Mesothelial cell of epicardium (in vitro differentiated cells): ENCODE measurements around the gene TCL1B. TPM values are rescaled to one million over a fixed set of nuclear protein-coding genes. Genes with fewer than 3 reads are reported as not detected.

Experiments used
- DNase-seq, 2 experiments: peaks; one replicate each; pipeline ENCODE4 v3.0.0; 2021; ENCODE audit warnings: low spot score in 2 of 2; ENCODE audit not compliant: unreplicated experiment in 2 of 2
- H3K27ac Mint-ChIP-seq: 2 replicates; pipeline ENCODE4 v1.8.0; 2021; ENCODE audit warnings: mixed read lengths
- H3K27me3 Mint-ChIP-seq: 2 replicates; pipeline ENCODE4 v1.8.0; 2021; ENCODE audit warnings: low read depth, mixed read lengths
- H3K36me3 Mint-ChIP-seq: 2 replicates; pipeline ENCODE4 v1.8.0; 2021; ENCODE audit warnings: mixed read lengths
- H3K4me1 Mint-ChIP-seq: 2 replicates; pipeline ENCODE4 v1.8.0; 2021; ENCODE audit warnings: mixed read lengths
- H3K4me3 Mint-ChIP-seq: 2 replicates; pipeline ENCODE4 v1.8.0; 2021; ENCODE audit warnings: mild to moderate bottlenecking, moderate library complexity, mixed read lengths
- H3K9me3 Mint-ChIP-seq: 2 replicates; pipeline ENCODE4 v1.8.0; 2021; ENCODE audit warnings: mixed read lengths
- total RNA-seq: library from RNA; stranded (reverse); gene quantifications from 3 replicates; pipeline ENCODE4 v1.2.1, GENCODE V29; 2021
- TF ChIP-seq, protein P1 (sequence below): fragments of 200-600 bp; sonication (generic); IDR thresholded peaks from one replicate; pipeline ENCODE4 v1.5.0; 2021; ENCODE audit warnings: antibody characterized with exemption; ENCODE audit not compliant: unreplicated experiment

The TCL1B gene
- total RNA-seq, 1 donor from 2014 or later = not detected

DNA sequence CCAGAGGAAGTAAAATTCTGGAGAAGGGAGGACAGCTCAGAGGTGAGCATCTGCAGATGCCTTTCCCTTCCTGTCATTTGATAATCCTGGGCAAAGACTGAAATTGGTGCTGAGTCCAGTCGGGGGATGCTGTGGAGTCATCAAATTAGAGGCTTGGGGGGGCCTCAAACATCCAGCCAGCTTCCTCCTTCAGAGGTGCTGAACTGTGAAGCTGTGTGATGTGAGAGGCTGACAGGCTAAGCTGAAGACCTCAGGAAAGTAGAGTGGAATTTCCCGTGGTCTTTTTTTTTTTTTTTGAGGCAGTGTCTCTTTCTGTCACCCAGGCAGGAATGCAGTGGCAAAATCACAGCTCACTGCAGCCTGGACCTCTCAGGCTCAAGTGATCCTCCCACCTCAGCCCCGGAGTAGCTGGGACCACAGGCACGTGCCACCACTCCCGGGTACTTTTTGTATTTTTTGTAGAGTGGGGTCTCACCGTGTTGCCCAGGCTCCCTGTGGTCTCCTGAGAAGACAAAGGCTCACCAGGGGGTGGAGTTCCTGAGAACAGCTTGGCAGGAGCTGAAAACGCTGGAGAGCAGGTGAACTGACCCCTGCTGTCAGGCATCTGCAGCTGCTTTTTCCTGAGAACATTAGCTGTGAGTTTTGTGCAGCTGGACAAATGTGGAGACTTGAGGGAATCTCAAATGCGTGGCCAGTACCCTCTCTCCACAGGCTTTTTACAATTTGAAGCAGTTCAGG lies 6.1 kb upstream of the TCL1B start:
- H3K27me3 Mint-ChIP-seq = peaks cover 17% of the 10 kb centered on the region
- no peak overlapping the region for H3K4me3 Mint-ChIP-seq
- no peak for DNase-seq
- H3K4me1 Mint-ChIP-seq = peaks cover 8% of the 10 kb centered on the region
- H3K9me3 Mint-ChIP-seq = peaks cover 23% of the 10 kb centered on the region
- H3K36me3 Mint-ChIP-seq = no peaks in the 10 kb centered on the region
- TF ChIP-seq, protein P1, sequence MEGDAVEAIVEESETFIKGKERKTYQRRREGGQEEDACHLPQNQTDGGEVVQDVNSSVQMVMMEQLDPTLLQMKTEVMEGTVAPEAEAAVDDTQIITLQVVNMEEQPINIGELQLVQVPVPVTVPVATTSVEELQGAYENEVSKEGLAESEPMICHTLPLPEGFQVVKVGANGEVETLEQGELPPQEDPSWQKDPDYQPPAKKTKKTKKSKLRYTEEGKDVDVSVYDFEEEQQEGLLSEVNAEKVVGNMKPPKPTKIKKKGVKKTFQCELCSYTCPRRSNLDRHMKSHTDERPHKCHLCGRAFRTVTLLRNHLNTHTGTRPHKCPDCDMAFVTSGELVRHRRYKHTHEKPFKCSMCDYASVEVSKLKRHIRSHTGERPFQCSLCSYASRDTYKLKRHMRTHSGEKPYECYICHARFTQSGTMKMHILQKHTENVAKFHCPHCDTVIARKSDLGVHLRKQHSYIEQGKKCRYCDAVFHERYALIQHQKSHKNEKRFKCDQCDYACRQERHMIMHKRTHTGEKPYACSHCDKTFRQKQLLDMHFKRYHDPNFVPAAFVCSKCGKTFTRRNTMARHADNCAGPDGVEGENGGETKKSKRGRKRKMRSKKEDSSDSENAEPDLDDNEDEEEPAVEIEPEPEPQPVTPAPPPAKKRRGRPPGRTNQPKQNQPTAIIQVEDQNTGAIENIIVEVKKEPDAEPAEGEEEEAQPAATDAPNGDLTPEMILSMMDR = no peak
- H3K27ac Mint-ChIP-seq = no peak overlapping the region

- DNase-seq = no peak
- H3K36me3 Mint-ChIP-seq = no peaks in the 10 kb centered on the region
- H3K9me3 Mint-ChIP-seq = peaks cover 14% of the 10 kb centered on the region
Observed at GRCh38 chr14:95681153-95681552, 5.1 kb upstream of the TCL1B start.

DNA sequence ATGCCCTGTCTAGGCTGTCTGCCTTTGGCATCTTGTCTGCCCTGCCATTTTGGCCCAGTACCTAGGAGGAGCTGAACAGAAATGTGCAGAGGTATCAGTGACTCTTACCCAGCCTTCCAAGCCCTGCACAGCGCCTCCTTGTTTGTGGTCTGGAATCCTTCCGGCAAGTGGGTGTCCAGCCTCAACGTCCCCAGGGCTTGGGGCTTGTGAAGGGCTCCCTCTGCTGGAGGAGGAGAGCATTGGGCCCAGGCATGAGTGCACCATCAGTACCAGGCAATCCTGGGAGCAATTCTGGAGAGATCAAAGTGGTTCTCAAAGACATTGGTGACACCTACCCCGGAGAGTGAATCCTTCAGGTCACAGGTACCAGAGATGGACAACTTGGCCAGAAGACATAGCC lies 2.4 kb upstream of the TCL1B start:
- TF ChIP-seq, protein P1 = no peak
- peaks cover 6% of the 10 kb centered on the region for H3K9me3 Mint-ChIP-seq
- no peaks in the 10 kb centered on the region for H3K36me3 Mint-ChIP-seq
- H3K4me3 Mint-ChIP-seq = no peak overlapping the region
- peaks cover 27% of the 10 kb centered on the region for H3K27me3 Mint-ChIP-seq
- no peak for DNase-seq
- H3K27ac Mint-ChIP-seq = no peak overlapping the region
- peaks cover 8% of the 10 kb centered on the region for H3K4me1 Mint-ChIP-seq

More at GRCh38 chr14:95681153-95681552, 5.1 kb upstream of the TCL1B start:
- TF ChIP-seq, protein P1 = no peak
- Mint-ChIP-seq H3K27me3 (peaks cover 20% of the 10 kb centered on the region), H3K4me3 (no peak overlapping the region), H3K27ac (no peak overlapping the region), H3K4me1 (peaks cover 8% of the 10 kb centered on the region)

DNA sequence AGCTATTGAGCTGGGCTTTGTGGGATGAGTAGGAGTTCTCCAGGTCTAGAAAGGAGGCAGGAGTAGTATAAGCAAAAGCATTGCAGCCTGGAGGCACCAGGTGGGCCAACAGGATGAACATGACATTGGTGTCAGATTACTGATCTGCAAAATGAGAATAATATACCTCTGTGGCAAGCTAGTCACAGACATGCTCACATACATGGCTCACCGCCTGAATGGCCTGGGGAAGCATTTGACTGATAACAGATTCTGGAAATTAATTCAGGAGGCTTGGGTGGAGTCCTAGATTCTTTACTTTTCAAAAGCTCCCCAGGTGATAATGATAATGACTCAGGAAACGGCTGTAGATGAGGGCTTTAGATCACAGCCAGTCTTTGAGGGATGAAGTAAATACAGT lies 709 bp downstream of the TCL1B start:
- TF ChIP-seq, protein P1 = no peak
- Mint-ChIP-seq H3K4me3 (no peak overlapping the region), H3K4me1 (no peaks in the 10 kb centered on the region), H3K36me3 (no peaks in the 10 kb centered on the region), H3K27ac (no peak overlapping the region), H3K9me3 (peaks cover 6% of the 10 kb centered on the region), H3K27me3 (peaks cover 43% of the 10 kb centered on the region)
- DNase-seq = no peak

- Mint-ChIP-seq H3K9me3 (no peaks in the 10 kb centered on the region), H3K4me1 (no peaks in the 10 kb centered on the region), H3K4me3 (no peak overlapping the region), H3K27ac (no peak overlapping the region), H3K36me3 (no peaks in the 10 kb centered on the region), H3K27me3 (peaks cover 46% of the 10 kb centered on the region)
- no peak for DNase-seq
- TF ChIP-seq, protein P1 = no peak
Observed at GRCh38 chr14:95689441-95689840, 3.2 kb downstream of the TCL1B start.
